Measurements from ENCODE around the gene CCKAR.
"Not testable (repeated sequence)": the region's sequence is repeated elsewhere in the genome, so short reads cannot be mapped to it uniquely, and the experiment has no call there.

CCKAR gene, protein sequence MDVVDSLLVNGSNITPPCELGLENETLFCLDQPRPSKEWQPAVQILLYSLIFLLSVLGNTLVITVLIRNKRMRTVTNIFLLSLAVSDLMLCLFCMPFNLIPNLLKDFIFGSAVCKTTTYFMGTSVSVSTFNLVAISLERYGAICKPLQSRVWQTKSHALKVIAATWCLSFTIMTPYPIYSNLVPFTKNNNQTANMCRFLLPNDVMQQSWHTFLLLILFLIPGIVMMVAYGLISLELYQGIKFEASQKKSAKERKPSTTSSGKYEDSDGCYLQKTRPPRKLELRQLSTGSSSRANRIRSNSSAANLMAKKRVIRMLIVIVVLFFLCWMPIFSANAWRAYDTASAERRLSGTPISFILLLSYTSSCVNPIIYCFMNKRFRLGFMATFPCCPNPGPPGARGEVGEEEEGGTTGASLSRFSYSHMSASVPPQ

GRCh38 chr4:26490111-26490959 lies at the start of gene CCKAR:
Gene CCKAR (minus strand): TSS chr4:26490484. CDS start chr4:26490267, 217 bp downstream.
- no peak for DNase-seq (ENCODE audit: low read depth)

- DNase-seq (ENCODE audit: low read depth), result no peak
Measured at GRCh38 chr4:26533685-26534084, 43.4 kb upstream of the CCKAR start.

GRCh38 chr4:26531491-26532116 lies 41.3 kb upstream of the CCKAR start:
- DNase-seq (ENCODE audit: low read depth), result no peak

- no peak for DNase-seq (ENCODE audit: low read depth)
Measured at GRCh38 chr4:26530099-26530498, 39.8 kb upstream of the CCKAR start.

GRCh38 chr4:26529479-26529878 lies 39.2 kb upstream of the CCKAR start:
- DNase-seq (ENCODE audit: low read depth), result no peak

- no peak for DNase-seq (ENCODE audit: low read depth)
Measured at GRCh38 chr4:26525771-26526150, 35.5 kb upstream of the CCKAR start.

DNA sequence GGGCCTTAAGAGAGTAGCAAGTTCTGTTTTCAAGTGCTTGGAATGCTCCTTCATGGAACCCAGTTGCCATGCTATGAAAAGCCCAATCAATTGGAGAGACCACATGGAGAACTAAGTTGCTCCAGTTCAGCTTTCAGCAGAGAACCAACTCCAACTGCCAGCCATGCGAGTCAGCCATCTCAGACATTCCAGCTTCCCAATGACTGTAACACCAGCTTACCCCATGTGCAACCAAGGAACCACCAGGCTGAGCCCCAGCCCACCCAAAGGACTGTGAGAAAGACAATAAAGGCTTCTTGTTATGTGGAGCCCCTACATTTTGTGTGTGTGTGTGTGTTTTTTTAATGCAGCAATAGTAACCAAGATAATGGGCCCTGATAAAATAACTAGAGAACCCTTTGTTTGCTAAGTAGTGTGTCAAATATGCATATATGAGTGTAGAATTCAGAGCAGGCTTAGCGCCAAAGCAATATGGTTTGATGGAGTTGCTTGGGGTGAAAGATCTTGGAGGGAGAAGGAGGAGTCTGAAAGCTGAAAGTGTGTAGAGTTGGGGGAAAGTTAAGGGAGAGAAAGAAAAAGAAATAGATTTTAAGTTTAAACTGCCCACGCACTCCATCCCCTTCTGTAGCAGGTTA lies 35.0 kb upstream of the CCKAR start:
- peak; percentile 34 for DNase-seq (ENCODE audit: low read depth)

- no peak for DNase-seq (ENCODE audit: low read depth)
Measured at GRCh38 chr4:26524011-26524410, 33.7 kb upstream of the CCKAR start.

GRCh38 chr4:26522478-26522877 lies 32.2 kb upstream of the CCKAR start:
- DNase-seq (ENCODE audit: low read depth), result peak; percentile 32

- DNase-seq (ENCODE audit: low read depth), result peak; percentile 19
Measured at GRCh38 chr4:26520728-26521450, 30.6 kb upstream of the CCKAR start.

DNA sequence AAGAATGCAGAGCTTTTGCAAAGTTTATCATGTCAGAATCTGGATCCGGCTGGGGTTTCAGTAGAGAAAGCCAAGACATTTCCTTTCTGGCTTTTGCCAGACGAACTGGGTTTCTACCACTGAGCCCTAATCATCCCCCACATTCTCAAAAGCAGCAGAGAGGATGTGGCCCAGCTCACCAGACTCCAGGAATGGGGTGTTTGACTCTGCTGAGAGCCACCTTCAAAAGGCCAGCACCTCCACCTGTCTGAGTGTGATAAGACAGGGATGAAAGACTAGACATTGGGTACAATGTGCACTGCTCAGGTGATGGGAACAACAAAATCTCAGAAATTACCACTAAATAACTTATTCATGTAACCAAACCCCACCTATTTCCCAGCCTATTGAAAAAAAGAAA lies 25.7 kb upstream of the CCKAR start:
- DNase-seq (ENCODE audit: low read depth), result no peak

- DNase-seq (ENCODE audit: low read depth), result no peak
Measured at GRCh38 chr4:26510334-26510964, 20.2 kb upstream of the CCKAR start.

DNA sequence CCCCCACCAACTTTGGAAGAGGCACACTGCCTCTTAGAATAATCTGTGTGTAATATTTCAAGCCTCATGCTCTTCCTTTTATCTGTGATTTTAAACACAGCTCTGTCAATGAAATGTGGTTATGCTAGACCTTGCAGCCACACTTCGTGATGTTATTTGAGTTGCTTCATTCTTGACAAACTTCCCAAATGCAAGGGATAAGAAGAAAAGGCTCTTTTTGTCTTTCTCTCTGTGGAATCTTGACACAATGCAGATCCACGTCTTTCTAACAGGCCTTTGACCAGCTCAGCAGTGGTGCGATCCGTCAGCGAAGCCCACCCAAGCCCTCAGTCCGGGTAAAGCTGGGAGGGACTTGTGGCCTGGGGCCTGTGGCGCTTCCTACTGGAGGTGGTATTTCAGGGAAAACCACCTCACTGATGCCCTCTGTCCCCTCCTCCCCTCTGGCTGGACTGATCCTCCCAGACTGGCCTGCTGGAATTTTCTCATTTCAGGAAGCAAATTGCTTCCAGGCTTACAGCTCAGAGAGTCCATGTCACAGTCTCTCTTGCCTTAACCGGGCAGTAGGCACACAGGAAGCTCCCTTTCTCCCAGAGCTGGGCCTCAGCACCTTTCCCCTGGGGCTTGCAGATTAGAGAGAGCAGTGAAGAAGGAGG lies 19.5 kb upstream of the CCKAR start:
- peak; percentile 24 for DNase-seq (ENCODE audit: low read depth)

GRCh38 chr4:26507286-26507685 lies 17.0 kb upstream of the CCKAR start:
- DNase-seq (ENCODE audit: low read depth), result no peak

- no peak for DNase-seq (ENCODE audit: low read depth)
Measured at GRCh38 chr4:26503844-26504243, 13.6 kb upstream of the CCKAR start.

DNA sequence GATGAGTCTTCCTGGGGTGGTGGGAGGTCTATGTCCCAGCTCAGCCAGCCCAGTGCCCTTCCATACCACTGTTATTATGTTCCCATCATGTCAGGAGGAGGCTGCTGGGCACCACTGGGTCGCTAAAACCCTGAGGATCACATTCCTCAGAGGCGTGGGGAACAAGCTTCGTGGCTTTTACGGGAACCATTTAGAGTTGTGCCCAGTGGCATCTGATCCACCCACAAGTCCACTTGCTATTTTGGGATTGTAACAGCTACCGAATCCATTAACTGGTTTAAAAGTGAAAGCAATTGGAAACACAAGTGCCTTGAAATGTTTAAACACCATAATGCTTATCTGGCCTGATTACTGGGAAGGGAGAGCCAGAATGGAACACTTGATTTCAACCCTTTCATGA lies 13.1 kb upstream of the CCKAR start:
- no peak for DNase-seq (ENCODE audit: low read depth)

- not testable (repeated sequence) for DNase-seq (ENCODE audit: low read depth)
Measured at GRCh38 chr4:26500565-26500999, 10.3 kb upstream of the CCKAR start.

- DNase-seq (ENCODE audit: low read depth), result peak; percentile 16
Measured at GRCh38 chr4:26496207-26496783, 6.0 kb upstream of the CCKAR start.

DNA sequence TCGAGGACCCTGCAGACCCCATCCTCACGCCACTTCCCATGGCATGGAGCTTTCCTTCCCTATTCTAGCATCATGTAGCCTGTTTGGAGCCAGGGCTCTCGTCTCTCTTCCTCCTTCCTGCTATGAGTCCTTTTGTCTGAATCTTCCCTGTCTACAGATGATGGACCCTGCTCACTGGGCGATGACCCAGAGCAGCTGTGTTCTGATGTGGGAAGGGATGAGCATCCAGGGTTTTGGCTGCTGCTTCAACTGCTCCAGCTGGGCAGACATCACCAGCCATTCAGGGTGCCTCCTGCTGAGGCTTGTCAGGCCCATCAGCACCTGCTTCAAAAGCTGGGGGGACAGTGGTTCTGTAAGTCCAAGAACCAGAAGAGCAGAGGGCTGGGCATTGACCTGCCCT lies 3.2 kb upstream of the CCKAR start:
- no peak for DNase-seq (ENCODE audit: low read depth)
